AG09309 (cell line): ENCODE measurements around the gene ARL6IP5.

Experiments
- DNase-seq: peaks from one replicate; pipeline ENCODE4 v3.0.0-alpha.2; 2010; ENCODE audit warnings: low read depth
- H3K4me3 ChIP-seq: 2 replicates; pipeline ENCODE4 v1.5.1; 2011; ENCODE audit warnings: mild to moderate bottlenecking, low read depth, low read length, moderate library complexity; ENCODE audit not compliant: control insufficient read depth
- CTCF ChIP-seq: IDR thresholded peaks from 2 replicates; pipeline ENCODE4 v1.5.1; 2011; ENCODE audit warnings: mild to moderate bottlenecking, low read depth, low read length, inconsistent platforms; ENCODE audit not compliant: insufficient read depth, control insufficient read depth; ENCODE audit errors: missing control alignments

The ARL6IP5 gene

GRCh38 chr3:69085833-69086722 is 1.3 kb downstream of the ARL6IP5 start:
- TF ChIP-seq CTCF, result no peak
- DNase-seq, result peak; percentile 62

GRCh38 chr3:69087030-69087791 is 2.5 kb downstream of the ARL6IP5 start:
- no peak for DNase-seq
- no peak overlapping the region for H3K4me3 ChIP-seq
- no peak for TF ChIP-seq CTCF

More at GRCh38 chr3:69085833-69086722, 1.3 kb downstream of the ARL6IP5 start:
- peak overlapping the region; percentile 99 for H3K4me3 ChIP-seq

GRCh38 chr3:69088063-69088462 is 3.3 kb downstream of the ARL6IP5 start:
- no peak for DNase-seq
- H3K4me3 ChIP-seq, result no peak overlapping the region
- TF ChIP-seq CTCF, result no peak

GRCh38 chr3:69090021-69090420 is 5.3 kb downstream of the ARL6IP5 start:
- no peak overlapping the region for H3K4me3 ChIP-seq
- no peak for TF ChIP-seq CTCF
- peak; percentile 64 for DNase-seq

GRCh38 chr3:69091389-69092029 is 6.8 kb downstream of the ARL6IP5 start:
- H3K4me3 ChIP-seq, result no peak overlapping the region
- no peak for DNase-seq
- TF ChIP-seq CTCF, result no peak

GRCh38 chr3:69092030-69092516 is 7.3 kb downstream of the ARL6IP5 start:
- no peak for DNase-seq
- H3K4me3 ChIP-seq, result no peak overlapping the region
- no peak for TF ChIP-seq CTCF
